Measurements from ENCODE around the gene ARHGEF4.

The ARHGEF4 gene

DNA sequence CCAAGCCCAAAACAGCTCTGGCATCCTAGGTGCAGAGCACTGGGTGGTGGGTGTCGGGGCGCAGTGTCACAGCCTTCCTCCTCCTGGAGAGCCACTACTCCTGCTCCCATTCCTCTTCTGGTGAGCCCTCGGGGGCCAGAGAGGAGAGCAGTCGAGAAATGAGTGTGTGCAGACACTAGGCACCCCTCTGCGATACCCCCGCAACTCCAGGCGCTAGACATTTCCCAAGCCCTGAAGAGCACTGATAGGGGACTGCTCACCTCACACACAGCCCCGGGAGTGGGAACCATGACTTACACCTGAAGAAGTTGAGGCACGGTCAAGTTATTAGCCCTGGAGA lies 202.4 kb downstream of the ARHGEF4 start:
- no peak for DNase-seq
- Histone ChIP-seq H3K27ac (no peak overlapping the region), H3K9me3 (no peaks in the 10 kb centered on the region), H3K36me3 (peaks cover 0 to 16% (median 10%) of the 10 kb centered on the region in 3 donors), H3K27me3 (peaks cover 0 to 16% of the 10 kb centered on the region in 2 donors), H3K4me1 (peaks cover 0 to 19% (median 12%) of the 10 kb centered on the region in 4 donors), H3K4me3 (no peak overlapping the region)
- TF ChIP-seq, protein P1, sequence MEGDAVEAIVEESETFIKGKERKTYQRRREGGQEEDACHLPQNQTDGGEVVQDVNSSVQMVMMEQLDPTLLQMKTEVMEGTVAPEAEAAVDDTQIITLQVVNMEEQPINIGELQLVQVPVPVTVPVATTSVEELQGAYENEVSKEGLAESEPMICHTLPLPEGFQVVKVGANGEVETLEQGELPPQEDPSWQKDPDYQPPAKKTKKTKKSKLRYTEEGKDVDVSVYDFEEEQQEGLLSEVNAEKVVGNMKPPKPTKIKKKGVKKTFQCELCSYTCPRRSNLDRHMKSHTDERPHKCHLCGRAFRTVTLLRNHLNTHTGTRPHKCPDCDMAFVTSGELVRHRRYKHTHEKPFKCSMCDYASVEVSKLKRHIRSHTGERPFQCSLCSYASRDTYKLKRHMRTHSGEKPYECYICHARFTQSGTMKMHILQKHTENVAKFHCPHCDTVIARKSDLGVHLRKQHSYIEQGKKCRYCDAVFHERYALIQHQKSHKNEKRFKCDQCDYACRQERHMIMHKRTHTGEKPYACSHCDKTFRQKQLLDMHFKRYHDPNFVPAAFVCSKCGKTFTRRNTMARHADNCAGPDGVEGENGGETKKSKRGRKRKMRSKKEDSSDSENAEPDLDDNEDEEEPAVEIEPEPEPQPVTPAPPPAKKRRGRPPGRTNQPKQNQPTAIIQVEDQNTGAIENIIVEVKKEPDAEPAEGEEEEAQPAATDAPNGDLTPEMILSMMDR (IDR thresholded peaks at IDR 0.05) = no peak
- intact Hi-C loops (cut with DNase I; ENCODE audit: low total_unique reads) = no loop called here

- Histone ChIP-seq H3K27ac (no peak overlapping the region), H3K9me3 (no peaks in the 10 kb centered on the region), H3K36me3 (peaks cover 0 to 16% (median 10%) of the 10 kb centered on the region in 3 donors), H3K4me3 (no peak overlapping the region), H3K27me3 (peaks cover 0 to 12% of the 10 kb centered on the region in 2 donors), H3K4me1 (peaks cover 0 to 14% (median 9%) of the 10 kb centered on the region in 4 donors)
- intact Hi-C loops (cut with DNase I; ENCODE audit: low total_unique reads) = no loop called here
- TF ChIP-seq, protein P1 (IDR thresholded peaks at IDR 0.05) = no peak
- no peak for DNase-seq
Observed at GRCh38 chr2:131039535-131039907, 202.8 kb downstream of the ARHGEF4 start.

DNA sequence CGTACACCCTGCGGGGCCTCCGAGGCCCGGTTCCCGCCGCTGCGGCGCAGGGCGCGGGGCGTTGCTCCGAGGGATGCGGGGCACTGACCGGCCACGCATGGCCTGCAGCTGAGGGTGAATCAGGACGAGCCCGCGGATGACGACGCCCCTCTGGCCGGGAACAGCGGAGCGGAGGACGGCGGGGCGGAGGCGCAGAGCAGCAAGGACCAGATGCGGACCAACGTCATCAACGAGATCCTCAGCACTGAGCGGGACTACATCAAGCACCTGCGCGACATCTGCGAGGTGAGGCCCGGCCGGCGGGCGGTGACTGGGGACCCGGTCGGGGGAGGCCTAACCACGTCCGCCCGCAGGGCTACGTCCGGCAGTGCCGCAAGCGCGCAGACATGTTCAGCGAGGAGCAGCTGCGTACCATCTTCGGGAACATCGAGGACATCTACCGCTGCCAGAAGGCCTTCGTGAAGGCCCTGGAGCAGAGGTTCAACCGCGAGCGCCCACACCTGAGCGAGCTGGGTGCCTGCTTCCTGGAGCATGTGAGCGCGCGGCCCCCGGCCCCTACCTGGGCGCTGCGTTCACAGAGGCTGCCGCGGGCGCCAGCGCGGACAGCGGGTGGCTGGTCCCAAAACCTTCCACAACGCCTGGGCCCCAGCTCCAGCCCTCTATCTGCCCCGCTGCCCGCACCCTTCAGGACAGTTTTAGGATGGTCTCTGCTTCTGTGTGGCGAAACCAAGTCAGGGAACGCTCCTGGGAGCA lies 203.4 kb downstream of the ARHGEF4 start:
- Histone ChIP-seq H3K36me3 (peaks cover 0 to 16% (median 10%) of the 10 kb centered on the region in 3 donors), H3K27ac (no peak overlapping the region), H3K27me3 (peaks cover 0 to 9% of the 10 kb centered on the region in 2 donors), H3K4me1 (peaks cover 0 to 10% (median 7%) of the 10 kb centered on the region in 4 donors), H3K4me3 (no peak overlapping the region), H3K9me3 (no peaks in the 10 kb centered on the region)
- intact Hi-C loops (cut with DNase I; ENCODE audit: low total_unique reads) = no loop called here
- no peak for DNase-seq
- TF ChIP-seq, protein P1 (IDR thresholded peaks at IDR 0.05) = no peak

DNA sequence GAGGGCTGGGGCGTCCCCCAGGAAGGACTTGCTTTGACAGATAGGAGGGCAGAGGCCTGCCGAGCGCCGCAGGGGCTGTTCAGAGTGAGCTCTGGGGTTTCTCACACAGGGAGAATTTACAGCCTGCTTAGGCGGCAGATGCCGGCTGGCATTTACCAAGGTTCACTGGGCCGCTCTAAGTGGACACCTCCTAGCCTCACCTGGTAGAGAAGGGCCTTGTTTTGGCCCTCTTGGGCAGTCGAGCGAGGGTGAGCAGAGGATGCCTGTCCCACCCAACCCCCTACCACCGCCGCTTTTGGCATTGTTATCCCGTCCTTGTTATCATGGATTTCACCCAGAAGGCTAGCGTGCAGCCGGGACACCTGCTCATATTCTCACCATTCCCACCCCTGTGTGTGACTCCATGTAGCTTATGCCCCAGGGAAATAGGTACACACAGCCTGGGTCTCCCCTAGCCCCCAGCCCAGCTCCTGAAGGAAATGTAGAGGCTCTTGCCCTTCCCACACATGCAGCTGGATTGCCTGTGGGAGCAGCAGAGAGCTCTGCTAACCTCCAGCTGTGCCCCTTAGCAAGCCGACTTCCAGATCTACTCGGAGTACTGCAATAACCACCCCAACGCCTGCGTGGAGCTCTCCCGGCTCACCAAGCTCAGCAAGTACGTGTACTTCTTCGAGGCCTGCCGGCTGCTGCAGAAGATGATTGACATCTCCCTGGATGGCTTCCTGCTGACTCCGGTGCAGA lies 204.1 kb downstream of the ARHGEF4 start:
- peaks cover 0 to 2% of the 10 kb centered on the region in 2 donors for H3K27me3 ChIP-seq
- no peak overlapping the region for H3K27ac ChIP-seq
- peaks cover 0 to 2% (median under 1%) of the 10 kb centered on the region in 4 donors for H3K4me1 ChIP-seq
- DNase-seq = no peak
- no peak overlapping the region for H3K4me3 ChIP-seq
- H3K9me3 ChIP-seq = no peaks in the 10 kb centered on the region
- peaks cover 0 to 18% (median 10%) of the 10 kb centered on the region in 3 donors for H3K36me3 ChIP-seq
- intact Hi-C loops (cut with DNase I; ENCODE audit: low total_unique reads) = no loop called here
- TF ChIP-seq, protein P1 (IDR thresholded peaks at IDR 0.05) = no peak

- no peak for DNase-seq
- H3K36me3 ChIP-seq = peaks cover 2 to 25% (median 14%) of the 10 kb centered on the region in 3 donors
- no peaks in the 10 kb centered on the region for H3K27me3 ChIP-seq
- no peak overlapping the region for H3K4me3 ChIP-seq
- TF ChIP-seq, protein P1 (IDR thresholded peaks at IDR 0.05) = no peak
- no peaks in the 10 kb centered on the region for H3K9me3 ChIP-seq
- no peaks in the 10 kb centered on the region for H3K4me1 ChIP-seq
- intact Hi-C loops (cut with DNase I; ENCODE audit: low total_unique reads) = no loop called here
- no peak overlapping the region for H3K27ac ChIP-seq
Observed at GRCh38 chr2:131041402-131042147, 204.9 kb downstream of the ARHGEF4 start.
